GM23338 (cell line): Measurements from ENCODE around the gene PCDHA10. TPM values are rescaled to one million over a fixed set of nuclear protein-coding genes. Genes with fewer than 3 reads are reported as not detected.

Experiments used
- CREB1 ChIP-seq: fragments of 250-450 bp; sonication (Bioruptor Pico); IDR thresholded peaks from 2 replicates; pipeline ENCODE4 v1.5.0; 2020; ENCODE audit warnings: low read depth, mild to moderate bottlenecking, moderate library complexity
- POLR2AphosphoS5 ChIP-seq: IDR thresholded peaks from 2 replicates; pipeline ENCODE4 v1.6.1; 2016; ENCODE audit warnings: antibody characterized with exemption, low read depth
- polyA plus RNA-seq: library from polyadenylated mRNA; unstranded; fragments of >200 nt; fragmentation: Nextera tagmentation; extraction: Ambion mirVana; gene quantifications from 2 replicates; pipeline ENCODE4 v1.2.1, GENCODE V29; 2016
- total RNA-seq: library from RNA; depleted of rRNA; stranded (reverse); fragments of >200 nt; shearing (Covaris generic); gene quantifications from 2 replicates; pipeline ENCODE4 v1.2.3, GENCODE V29; 2014; rRNA removed
- TF ChIP-seq, protein P1 (sequence below), 2 experiments: fragments of 200-600 bp in 1 of 2; sonication (generic) in 1 of 2; conservative IDR thresholded peaks; 2 replicates each; pipeline versions ENCODE4 v1.5.1 to v1.6.1; 2016 to 2017; ENCODE audit warnings: antibody characterized with exemption in 2 of 2, low read depth in 2 of 2, mild to moderate bottlenecking in 2 of 2, moderate library complexity in 1 of 2

PCDHA10 gene
- total and polyA plus RNA-seq, 2 experiments from 2014 or later: 3.9 to 11.6 TPM

DNA sequence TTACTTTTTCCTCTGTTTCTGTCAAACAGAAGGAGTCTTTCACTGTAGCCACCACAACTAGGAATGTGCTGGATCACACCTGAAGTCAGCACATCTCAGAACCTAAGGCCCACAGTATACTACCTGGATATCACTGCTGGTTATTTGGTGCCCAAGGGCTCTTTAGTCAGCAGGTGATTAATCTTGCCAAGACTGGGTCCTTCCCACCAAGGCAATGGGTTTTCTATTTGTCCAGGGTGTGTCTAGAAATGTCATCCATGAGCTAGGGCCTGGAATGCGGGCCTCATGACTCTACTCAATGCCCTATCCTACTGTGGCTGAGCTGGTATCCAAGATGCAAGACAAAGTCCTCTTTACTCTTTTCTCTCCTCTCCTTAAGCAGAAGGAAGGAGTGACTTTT, 60.6 kb downstream of the PCDHA10 start (continued):
- TF ChIP-seq POLR2AphosphoS5 (no peak), CREB1 (CRISPR knock-in tag) (no peak)
- TF ChIP-seq, protein P1, sequence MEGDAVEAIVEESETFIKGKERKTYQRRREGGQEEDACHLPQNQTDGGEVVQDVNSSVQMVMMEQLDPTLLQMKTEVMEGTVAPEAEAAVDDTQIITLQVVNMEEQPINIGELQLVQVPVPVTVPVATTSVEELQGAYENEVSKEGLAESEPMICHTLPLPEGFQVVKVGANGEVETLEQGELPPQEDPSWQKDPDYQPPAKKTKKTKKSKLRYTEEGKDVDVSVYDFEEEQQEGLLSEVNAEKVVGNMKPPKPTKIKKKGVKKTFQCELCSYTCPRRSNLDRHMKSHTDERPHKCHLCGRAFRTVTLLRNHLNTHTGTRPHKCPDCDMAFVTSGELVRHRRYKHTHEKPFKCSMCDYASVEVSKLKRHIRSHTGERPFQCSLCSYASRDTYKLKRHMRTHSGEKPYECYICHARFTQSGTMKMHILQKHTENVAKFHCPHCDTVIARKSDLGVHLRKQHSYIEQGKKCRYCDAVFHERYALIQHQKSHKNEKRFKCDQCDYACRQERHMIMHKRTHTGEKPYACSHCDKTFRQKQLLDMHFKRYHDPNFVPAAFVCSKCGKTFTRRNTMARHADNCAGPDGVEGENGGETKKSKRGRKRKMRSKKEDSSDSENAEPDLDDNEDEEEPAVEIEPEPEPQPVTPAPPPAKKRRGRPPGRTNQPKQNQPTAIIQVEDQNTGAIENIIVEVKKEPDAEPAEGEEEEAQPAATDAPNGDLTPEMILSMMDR (conservative IDR thresholded peaks at IDR 0.05; ENCODE audit: low read depth in 2 of 2): no peak

Other genes with a start within 250 kb of the PCDHA10 start
- not detected in 2 replicates for gene CD14, start 222.7 kb upstream of the PCDHA10 start, total RNA-seq
- gene CD14, start 222.7 kb upstream of the PCDHA10 start, polyA plus RNA-seq: 0.17 TPM in 1 of 2 replicates, not detected in the other
- gene TMCO6, start 216.4 kb upstream of the PCDHA10 start, total RNA-seq: 19.9 and 37.4 TPM in 2 replicates
- gene TMCO6, start 216.4 kb upstream of the PCDHA10 start, polyA plus RNA-seq: 18.7 and 19.0 TPM in 2 replicates
- 48.8 and 55.7 TPM in 2 replicates for gene NDUFA2, start 208.3 kb upstream of the PCDHA10 start, total RNA-seq
- gene NDUFA2, start 208.3 kb upstream of the PCDHA10 start, polyA plus RNA-seq: 292 and 317 TPM in 2 replicates
- gene IK, start 208.1 kb upstream of the PCDHA10 start, total RNA-seq: 58.9 and 77.3 TPM in 2 replicates
- 116 and 128 TPM in 2 replicates for gene IK, start 208.1 kb upstream of the PCDHA10 start, polyA plus RNA-seq
- 18.0 and 22.7 TPM in 2 replicates for gene WDR55, start 191.0 kb upstream of the PCDHA10 start, total RNA-seq
- 9.3 and 9.6 TPM in 2 replicates for gene WDR55, start 191.0 kb upstream of the PCDHA10 start, polyA plus RNA-seq
- gene DND1, start 182.3 kb upstream of the PCDHA10 start, total RNA-seq: 15.5 and 22.0 TPM in 2 replicates
- 7.3 and 8.1 TPM in 2 replicates for gene DND1, start 182.3 kb upstream of the PCDHA10 start, polyA plus RNA-seq
- gene HARS1, start 164.5 kb upstream of the PCDHA10 start, total RNA-seq: 57.8 and 58.8 TPM in 2 replicates
- 48.6 and 51.6 TPM in 2 replicates for gene HARS1, start 164.5 kb upstream of the PCDHA10 start, polyA plus RNA-seq
- 21.6 and 29.6 TPM in 2 replicates for gene HARS2, start 164.4 kb upstream of the PCDHA10 start, total RNA-seq
- gene HARS2, start 164.4 kb upstream of the PCDHA10 start, polyA plus RNA-seq: 12.7 and 14.4 TPM in 2 replicates
- gene ZMAT2, start 155.4 kb upstream of the PCDHA10 start, total RNA-seq: 26.4 and 35.6 TPM in 2 replicates
- gene ZMAT2, start 155.4 kb upstream of the PCDHA10 start, polyA plus RNA-seq: 45.1 and 50.6 TPM in 2 replicates
- 1.6 and 3.2 TPM in 2 replicates for gene PCDHA1, start 69.8 kb upstream of the PCDHA10 start, total RNA-seq
- gene PCDHA1, start 69.8 kb upstream of the PCDHA10 start, polyA plus RNA-seq: 0.52 and 0.81 TPM in 2 replicates
- 2.2 and 2.4 TPM in 2 replicates for gene PCDHA2, start 61.0 kb upstream of the PCDHA10 start, total RNA-seq
- 0.99 and 1.3 TPM in 2 replicates for gene PCDHA2, start 61.0 kb upstream of the PCDHA10 start, polyA plus RNA-seq
- gene PCDHA3, start 54.8 kb upstream of the PCDHA10 start, total RNA-seq: 4.0 TPM in 2 replicates
- 0.87 and 1.2 TPM in 2 replicates for gene PCDHA3, start 54.8 kb upstream of the PCDHA10 start, polyA plus RNA-seq
- gene PCDHA4, start 48.8 kb upstream of the PCDHA10 start, total RNA-seq: 9.6 and 12.5 TPM in 2 replicates
- gene PCDHA4, start 48.8 kb upstream of the PCDHA10 start, polyA plus RNA-seq: 1.6 and 1.8 TPM in 2 replicates
- gene PCDHA5, start 34.3 kb upstream of the PCDHA10 start, total RNA-seq: 1.4 and 3.1 TPM in 2 replicates
- gene PCDHA5, start 34.3 kb upstream of the PCDHA10 start, polyA plus RNA-seq: 0.61 and 0.86 TPM in 2 replicates
- 4.6 and 5.2 TPM in 2 replicates for gene PCDHA6, start 27.9 kb upstream of the PCDHA10 start, total RNA-seq
- 2.0 and 2.1 TPM in 2 replicates for gene PCDHA6, start 27.9 kb upstream of the PCDHA10 start, polyA plus RNA-seq
- 6.9 and 8.7 TPM in 2 replicates for gene PCDHA7, start 21.6 kb upstream of the PCDHA10 start, total RNA-seq
- gene PCDHA7, start 21.6 kb upstream of the PCDHA10 start, polyA plus RNA-seq: 1.3 and 1.7 TPM in 2 replicates
- 1.4 and 3.1 TPM in 2 replicates for gene PCDHA8, start 14.7 kb upstream of the PCDHA10 start, total RNA-seq
- 0.56 and 0.86 TPM in 2 replicates for gene PCDHA8, start 14.7 kb upstream of the PCDHA10 start, polyA plus RNA-seq
- 3.2 and 3.3 TPM in 2 replicates for gene PCDHA9, start 7.5 kb upstream of the PCDHA10 start, total RNA-seq
- gene PCDHA9, start 7.5 kb upstream of the PCDHA10 start, polyA plus RNA-seq: 1.1 and 1.6 TPM in 2 replicates
- 22.9 and 26.5 TPM in 2 replicates for gene PCDHA11, start 13.1 kb downstream of the PCDHA10 start, total RNA-seq
- 8.5 and 11.6 TPM in 2 replicates for gene PCDHA11, start 13.1 kb downstream of the PCDHA10 start, polyA plus RNA-seq
- 12.7 and 17.7 TPM in 2 replicates for gene PCDHA12, start 19.4 kb downstream of the PCDHA10 start, total RNA-seq
- gene PCDHA12, start 19.4 kb downstream of the PCDHA10 start, polyA plus RNA-seq: 5.1 and 5.6 TPM in 2 replicates
- gene PCDHA13, start 26.2 kb downstream of the PCDHA10 start, total RNA-seq: 4.3 and 9.8 TPM in 2 replicates
- gene PCDHA13, start 26.2 kb downstream of the PCDHA10 start, polyA plus RNA-seq: 0.59 and 1.2 TPM in 2 replicates
- gene PCDHAC1, start 70.4 kb downstream of the PCDHA10 start, total RNA-seq: 9.9 and 12.1 TPM in 2 replicates
- gene PCDHAC1, start 70.4 kb downstream of the PCDHA10 start, polyA plus RNA-seq: 0.50 and 0.53 TPM in 2 replicates
- gene PCDHAC2, start 110.6 kb downstream of the PCDHA10 start, total RNA-seq: 11.8 and 13.1 TPM in 2 replicates
- gene PCDHAC2, start 110.6 kb downstream of the PCDHA10 start, polyA plus RNA-seq: 0.54 and 1.8 TPM in 2 replicates
- 0.03 and 0.08 TPM in 2 replicates for gene PCDHB1, start 195.5 kb downstream of the PCDHA10 start, total RNA-seq
- gene PCDHB1, start 195.5 kb downstream of the PCDHA10 start, polyA plus RNA-seq: 0.05 and 0.09 TPM in 2 replicates
- 28.6 and 34.2 TPM in 2 replicates for gene PCDHB2, start 238.7 kb downstream of the PCDHA10 start, total RNA-seq
- gene PCDHB2, start 238.7 kb downstream of the PCDHA10 start, polyA plus RNA-seq: 7.1 and 9.3 TPM in 2 replicates
- gene PCDHB3, start 244.6 kb downstream of the PCDHA10 start, total RNA-seq: 15.3 and 19.4 TPM in 2 replicates
- 4.7 and 5.2 TPM in 2 replicates for gene PCDHB3, start 244.6 kb downstream of the PCDHA10 start, polyA plus RNA-seq